GM23338 (cell line): Measurements from ENCODE around the gene ZNF280C.

Experiments used
- CREB1 ChIP-seq: fragments of 250-450 bp; sonication (Bioruptor Pico); IDR thresholded peaks from 2 replicates; pipeline ENCODE4 v1.5.0; 2020; ENCODE audit warnings: low read depth, mild to moderate bottlenecking, moderate library complexity
- CTCF ChIP-seq, 2 experiments: fragments of 200-600 bp in 1 of 2; sonication (generic) in 1 of 2; conservative IDR thresholded peaks; 2 replicates each; pipeline versions ENCODE4 v1.5.1 to v1.6.1; 2016 to 2017; ENCODE audit warnings: antibody characterized with exemption in 2 of 2, low read depth in 2 of 2, mild to moderate bottlenecking in 2 of 2, moderate library complexity in 1 of 2
- EZH2phosphoT487 ChIP-seq: fragments of 200-600 bp; sonication (generic); IDR thresholded peaks from one replicate; pipeline ENCODE4 v1.8.1; 2018; ENCODE audit warnings: antibody characterized with exemption; ENCODE audit not compliant: unreplicated experiment
- POLR2AphosphoS5 ChIP-seq: IDR thresholded peaks from 2 replicates; pipeline ENCODE4 v1.6.1; 2016; ENCODE audit warnings: antibody characterized with exemption, low read depth
- ZNF114 ChIP-seq: fragments of 250-450 bp; sonication (Bioruptor Pico); IDR thresholded peaks from 2 replicates; pipeline ENCODE4 v1.5.0; 2020; ENCODE audit warnings: mild to moderate bottlenecking, moderate library complexity

- no peak for TF ChIP-seq ZNF114 (CRISPR knock-in tag)
- TF ChIP-seq CTCF (conservative IDR thresholded peaks at IDR 0.05; ENCODE audit: low read depth in 2 of 2), result no peak
- TF ChIP-seq EZH2phosphoT487, result no peak
- TF ChIP-seq CREB1 (CRISPR knock-in tag), result no peak
- TF ChIP-seq POLR2AphosphoS5, result no peak
These were observed 31.2 kb upstream of the ZNF280C start for GRCh38 chrX:130300010-130300282.
